Vagina (tissue), 2 donors: Measurements from ENCODE around the gene RIMS3.

Experiments
- CTCF ChIP-seq, 3 experiments: fragments of 450-650 bp in 2 of 3; fragments of 200-600 bp in 1 of 3; sonication (generic) in 1 of 3; IDR thresholded peaks; one replicate each; pipeline ENCODE4 v1.5.1; 2017 to 2019; ENCODE audit warnings: antibody characterized with exemption in 3 of 3, mild to moderate bottlenecking in 2 of 3, moderate library complexity in 2 of 3
- POLR2A ChIP-seq, 2 donors: fragments of 450-650 bp; IDR thresholded peaks; one replicate each; pipeline ENCODE4 v1.6.1; 2017; ENCODE audit warnings: antibody characterized with exemption in 2 of 2, mild to moderate bottlenecking in 2 of 2, moderate library complexity in 2 of 2
- POLR2AphosphoS5 ChIP-seq, 2 donors: sonication (generic); formaldehyde crosslinking; IDR thresholded peaks; one replicate each; pipeline ENCODE4 v1.9.0; 2017; ENCODE audit warnings: antibody characterized with exemption in 2 of 2, mild to moderate bottlenecking in 2 of 2, low read depth in 1 of 2; ENCODE audit not compliant: insufficient read depth in 1 of 2

GRCh38 chr1:40640314-40641076, 25.0 kb downstream of the RIMS3 start:
- TF ChIP-seq CTCF (IDR thresholded peaks at IDR 0.05) (no peak), POLR2A (IDR thresholded peaks at IDR 0.05) (no peak), POLR2AphosphoS5 (IDR thresholded peaks at IDR 0.05; ENCODE audit: insufficient read depth in 1 of 2, low read depth in 1 of 2) (no peak)
